Neutrophil (primary cell): ENCODE data around the gene KCNC4.

ENCODE experiments used
- H3K27ac ChIP-seq: fragments of 200-600 bp; sonication (generic); 2 replicates; pipeline ENCODE4 v1.5.1; 2016; ENCODE audit warnings: mild to moderate bottlenecking, moderate library complexity
- H3K27me3 ChIP-seq: fragments of 200-600 bp; sonication (generic); 2 replicates; pipeline ENCODE4 v1.6.0; 2016; ENCODE audit warnings: mild to moderate bottlenecking
- H3K36me3 ChIP-seq: fragments of 200-600 bp; sonication (generic); 2 replicates; pipeline ENCODE4 v1.5.1; 2017
- H3K4me1 ChIP-seq, 2 experiments: fragments of 200-600 bp in 1 of 2; sonication (generic) in 1 of 2; 1 replicate in 1 of 2; 2 replicates in 1 of 2; pipeline versions ENCODE4 v1.5.1 to v1.6.1; 2013 to 2016; ENCODE audit warnings: low read depth in 1 of 2, low read length in 1 of 2, mild to moderate bottlenecking in 1 of 2, moderate library complexity in 1 of 2; ENCODE audit not compliant: control insufficient read depth in 1 of 2, insufficient read depth in 1 of 2
- H3K4me3 ChIP-seq, 2 experiments: fragments of 200-600 bp in 1 of 2; sonication (generic) in 1 of 2; 1 replicate in 1 of 2; 2 replicates in 1 of 2; pipeline ENCODE4 v1.5.1; 2013 to 2016; ENCODE audit warnings: low read depth in 1 of 2, low read length in 1 of 2, mild to moderate bottlenecking in 1 of 2, moderate library complexity in 1 of 2
- H3K9me3 ChIP-seq: fragments of 200-600 bp; sonication (generic); 2 replicates; pipeline ENCODE4 v1.5.1; 2016
- TF ChIP-seq, protein P1 (sequence below): fragments of 200-600 bp; sonication (generic); IDR thresholded peaks from 2 replicates; pipeline ENCODE4 v1.5.1; 2016; ENCODE audit warnings: antibody characterized with exemption

KCNC4 gene

DNA sequence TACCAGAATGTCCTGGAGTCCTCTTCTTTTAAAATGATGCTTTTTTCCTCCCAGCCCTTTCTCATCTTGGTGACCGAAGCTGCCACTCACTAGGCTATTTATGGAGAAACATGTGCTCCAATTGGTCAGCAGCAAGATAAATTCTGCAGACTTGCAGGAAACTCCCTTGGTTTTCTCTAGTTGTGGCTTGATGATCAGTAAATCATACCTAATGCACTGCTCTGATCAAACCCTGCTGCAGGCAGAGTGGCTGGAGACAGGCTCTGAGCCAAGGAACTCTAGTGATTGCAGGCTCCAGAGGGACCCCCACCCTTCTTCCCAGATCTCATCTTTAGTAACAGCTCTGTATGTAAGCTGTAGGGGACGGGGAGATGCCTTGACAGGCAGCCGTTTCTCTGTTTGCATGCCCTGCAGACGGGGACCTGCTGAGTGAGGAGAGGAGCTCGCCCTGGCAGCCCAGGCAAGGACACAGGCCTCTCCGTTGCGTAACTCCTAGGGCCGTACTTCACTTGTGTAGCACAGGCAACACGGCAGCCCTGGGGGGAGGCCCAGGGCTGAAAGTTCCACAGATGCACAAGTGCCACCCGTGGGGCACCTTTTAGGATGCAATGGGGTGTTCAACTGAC, 45.3 kb upstream of the KCNC4 start:
- TF ChIP-seq, protein P1, sequence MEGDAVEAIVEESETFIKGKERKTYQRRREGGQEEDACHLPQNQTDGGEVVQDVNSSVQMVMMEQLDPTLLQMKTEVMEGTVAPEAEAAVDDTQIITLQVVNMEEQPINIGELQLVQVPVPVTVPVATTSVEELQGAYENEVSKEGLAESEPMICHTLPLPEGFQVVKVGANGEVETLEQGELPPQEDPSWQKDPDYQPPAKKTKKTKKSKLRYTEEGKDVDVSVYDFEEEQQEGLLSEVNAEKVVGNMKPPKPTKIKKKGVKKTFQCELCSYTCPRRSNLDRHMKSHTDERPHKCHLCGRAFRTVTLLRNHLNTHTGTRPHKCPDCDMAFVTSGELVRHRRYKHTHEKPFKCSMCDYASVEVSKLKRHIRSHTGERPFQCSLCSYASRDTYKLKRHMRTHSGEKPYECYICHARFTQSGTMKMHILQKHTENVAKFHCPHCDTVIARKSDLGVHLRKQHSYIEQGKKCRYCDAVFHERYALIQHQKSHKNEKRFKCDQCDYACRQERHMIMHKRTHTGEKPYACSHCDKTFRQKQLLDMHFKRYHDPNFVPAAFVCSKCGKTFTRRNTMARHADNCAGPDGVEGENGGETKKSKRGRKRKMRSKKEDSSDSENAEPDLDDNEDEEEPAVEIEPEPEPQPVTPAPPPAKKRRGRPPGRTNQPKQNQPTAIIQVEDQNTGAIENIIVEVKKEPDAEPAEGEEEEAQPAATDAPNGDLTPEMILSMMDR, result no peak
- Histone ChIP-seq H3K27me3 (peaks cover 43% of the 10 kb centered on the region), H3K4me3 (no peak overlapping the region), H3K9me3 (no peaks in the 10 kb centered on the region), H3K4me1 (no peaks in the 10 kb centered on the region), H3K36me3 (no peaks in the 10 kb centered on the region), H3K27ac (no peak overlapping the region)

DNA sequence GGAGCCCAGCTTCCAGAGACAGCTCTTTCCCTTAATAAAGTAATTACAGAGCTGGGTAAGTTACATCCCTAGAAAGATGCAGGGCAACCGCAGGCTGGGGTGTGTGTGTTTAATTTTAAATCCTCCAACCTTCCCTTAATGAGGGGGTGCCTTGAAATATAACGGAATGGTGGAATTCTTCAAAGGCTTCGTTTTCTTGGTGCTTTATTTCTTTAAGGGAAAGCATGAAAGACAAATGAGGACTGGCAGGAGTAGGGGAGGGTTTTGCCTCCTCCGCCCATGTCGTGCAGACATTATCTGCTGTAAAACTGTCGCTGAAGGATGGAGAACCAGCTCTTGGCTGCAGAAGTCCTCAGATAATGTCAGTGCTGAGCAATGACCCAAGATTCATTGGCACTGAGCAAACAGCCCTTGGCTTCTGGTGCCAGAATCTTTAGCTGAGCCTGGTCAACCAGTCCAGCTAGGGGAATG, 44.3 kb upstream of the KCNC4 start:
- Histone ChIP-seq H3K4me3 (no peak overlapping the region), H3K27ac (no peak overlapping the region), H3K27me3 (peaks cover 34% of the 10 kb centered on the region), H3K9me3 (no peaks in the 10 kb centered on the region), H3K4me1 (no peaks in the 10 kb centered on the region), H3K36me3 (no peaks in the 10 kb centered on the region)
- TF ChIP-seq, protein P1, result no peak

DNA sequence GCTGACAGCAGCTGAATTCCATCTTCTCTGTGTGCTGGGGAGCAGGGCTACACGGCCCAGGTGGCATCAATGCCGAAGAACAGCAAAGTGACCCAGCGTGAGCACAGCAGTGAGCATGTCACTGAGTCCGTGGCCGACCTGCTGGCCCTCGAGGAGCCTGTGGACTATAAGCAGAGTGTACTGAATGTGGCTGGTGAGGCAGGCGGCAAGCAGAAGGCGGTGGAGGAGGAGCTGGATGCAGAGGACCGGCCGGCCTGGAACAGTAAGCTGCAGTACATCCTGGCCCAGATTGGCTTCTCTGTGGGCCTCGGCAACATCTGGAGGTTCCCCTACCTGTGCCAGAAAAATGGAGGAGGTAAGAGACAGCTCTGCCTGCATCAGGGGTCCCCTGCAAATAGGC, 43.3 kb upstream of the KCNC4 start:
- no peaks in the 10 kb centered on the region for H3K4me1 ChIP-seq
- no peak overlapping the region for H3K4me3 ChIP-seq
- H3K27me3 ChIP-seq, result peaks cover 25% of the 10 kb centered on the region
- no peaks in the 10 kb centered on the region for H3K9me3 ChIP-seq
- H3K36me3 ChIP-seq, result no peaks in the 10 kb centered on the region
- TF ChIP-seq, protein P1, result no peak
- H3K27ac ChIP-seq, result no peak overlapping the region

DNA sequence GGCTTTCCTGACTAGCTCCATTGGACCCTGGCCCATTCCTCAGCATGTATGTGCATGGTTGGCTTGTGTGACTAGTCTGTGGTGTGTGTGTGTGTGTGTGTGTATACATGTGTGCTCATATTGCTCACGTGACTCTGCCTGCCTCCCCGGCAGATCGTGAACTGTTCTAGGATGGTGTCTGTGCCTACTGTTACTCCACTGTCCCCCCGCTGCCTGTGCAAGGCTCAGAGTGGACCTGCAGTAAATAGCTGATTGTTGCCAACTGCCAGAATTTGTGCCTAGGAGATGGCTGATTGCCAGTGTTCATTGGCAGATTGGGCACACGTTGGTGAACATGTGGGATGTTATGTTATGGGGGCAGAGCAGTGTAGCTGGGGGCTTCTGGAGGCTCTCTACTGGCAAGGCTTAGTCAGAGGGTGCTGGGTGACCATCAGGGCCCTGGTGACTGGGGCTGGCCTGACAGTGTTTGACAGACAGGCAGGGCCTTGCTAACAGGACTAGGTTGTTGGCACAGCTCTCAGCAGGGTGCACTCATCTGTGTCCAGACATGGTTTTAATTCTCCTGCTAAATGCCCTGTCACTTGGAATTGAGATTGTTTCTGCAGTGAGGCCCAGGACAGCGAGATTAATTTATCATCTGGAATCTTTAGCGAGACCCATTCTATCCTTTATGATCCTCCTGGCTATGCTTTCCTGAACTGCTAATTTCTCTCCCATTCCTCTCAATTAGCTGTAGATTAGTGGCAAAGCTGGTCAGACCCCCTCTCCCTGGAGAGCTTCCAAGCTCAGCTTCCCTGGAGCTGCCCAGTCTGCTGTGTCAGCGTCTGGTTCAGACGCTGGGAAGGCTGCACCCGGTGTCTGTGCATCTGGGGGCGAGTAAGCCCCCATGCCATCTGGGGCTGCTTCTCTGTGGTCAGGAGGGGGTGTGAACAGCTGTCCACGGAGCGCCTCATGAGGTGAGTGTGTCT, 39.1 kb upstream of the KCNC4 start:
- Histone ChIP-seq H3K4me3 (no peak overlapping the region), H3K4me1 (no peaks in the 10 kb centered on the region), H3K36me3 (no peaks in the 10 kb centered on the region), H3K27me3 (peaks cover 21% of the 10 kb centered on the region), H3K9me3 (no peaks in the 10 kb centered on the region), H3K27ac (no peak overlapping the region)
- TF ChIP-seq, protein P1, result no peak

DNA sequence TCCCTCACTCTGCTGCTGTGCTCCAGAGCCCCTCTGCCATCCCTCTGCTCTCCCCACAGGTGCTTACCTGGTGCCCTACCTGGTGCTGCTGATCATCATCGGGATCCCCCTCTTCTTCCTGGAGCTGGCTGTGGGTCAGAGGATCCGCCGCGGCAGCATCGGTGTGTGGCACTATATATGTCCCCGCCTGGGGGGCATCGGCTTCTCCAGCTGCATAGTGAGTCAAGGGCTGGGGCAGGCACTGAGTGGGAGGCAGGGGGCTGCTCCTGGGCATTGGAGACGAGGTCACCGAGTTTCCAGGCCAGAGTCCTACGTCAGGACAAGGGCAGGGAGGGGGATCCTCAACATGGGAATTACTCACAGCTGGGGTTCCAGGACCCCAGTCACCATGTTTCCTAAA, 38.1 kb upstream of the KCNC4 start:
- peaks cover 27% of the 10 kb centered on the region for H3K27me3 ChIP-seq
- H3K9me3 ChIP-seq, result no peaks in the 10 kb centered on the region
- H3K4me1 ChIP-seq, result no peaks in the 10 kb centered on the region
- no peak overlapping the region for H3K4me3 ChIP-seq
- H3K27ac ChIP-seq, result no peak overlapping the region
- TF ChIP-seq, protein P1, result no peak
- no peaks in the 10 kb centered on the region for H3K36me3 ChIP-seq
